ENCODE data around the gene CFAP157. TPM values are rescaled to one million over a fixed set of nuclear protein-coding genes. Genes with fewer than 3 reads are reported as not detected.

CFAP157 gene
- total RNA-seq, 1 donor from 2014 or later, result 1.3 TPM

- no peak for DNase-seq (ENCODE audit: low spot score, unreplicated experiment)
- Mint-ChIP-seq H3K27me3 (no peaks in the 10 kb centered on the region), H3K4me3 (ENCODE audit: low read depth) (no peak overlapping the region), H3K27ac (no peak overlapping the region), H3K4me1 (ENCODE audit: low read depth) (no peaks in the 10 kb centered on the region), H3K9me3 (ENCODE audit: low read depth) (no peaks in the 10 kb centered on the region), H3K36me3 (ENCODE audit: insufficient read depth) (peaks cover 2% of the 10 kb centered on the region)
- TF ChIP-seq CTCF (IDR thresholded peaks at IDR 0.05; ENCODE audit: unreplicated experiment), result no peak
Measured at GRCh38 chr9:127679506-127679905, 27.3 kb upstream of the CFAP157 start.

GRCh38 chr9:127680226-127680625 lies 26.6 kb upstream of the CFAP157 start:
- TF ChIP-seq CTCF (IDR thresholded peaks at IDR 0.05; ENCODE audit: unreplicated experiment), result no peak
- DNase-seq (ENCODE audit: low spot score, unreplicated experiment), result no peak
- Mint-ChIP-seq H3K36me3 (ENCODE audit: insufficient read depth) (peaks cover 2% of the 10 kb centered on the region), H3K4me1 (ENCODE audit: low read depth) (no peaks in the 10 kb centered on the region), H3K9me3 (ENCODE audit: low read depth) (no peaks in the 10 kb centered on the region), H3K27ac (no peak overlapping the region), H3K27me3 (no peaks in the 10 kb centered on the region), H3K4me3 (ENCODE audit: low read depth) (no peak overlapping the region)

- no peak for TF ChIP-seq CTCF (IDR thresholded peaks at IDR 0.05; ENCODE audit: unreplicated experiment)
- Mint-ChIP-seq H3K27me3 (no peaks in the 10 kb centered on the region), H3K27ac (no peak overlapping the region), H3K36me3 (ENCODE audit: insufficient read depth) (peaks cover 2% of the 10 kb centered on the region), H3K4me1 (ENCODE audit: low read depth) (no peaks in the 10 kb centered on the region), H3K9me3 (ENCODE audit: low read depth) (no peaks in the 10 kb centered on the region), H3K4me3 (ENCODE audit: low read depth) (no peak overlapping the region)
- no peak for DNase-seq (ENCODE audit: low spot score, unreplicated experiment)
Measured at GRCh38 chr9:127680846-127681245, 25.9 kb upstream of the CFAP157 start.

- DNase-seq (ENCODE audit: low spot score, unreplicated experiment), result no peak
- H3K27ac Mint-ChIP-seq, result no peak overlapping the region
- no peak overlapping the region for H3K4me3 Mint-ChIP-seq (ENCODE audit: low read depth)
- H3K27me3 Mint-ChIP-seq, result no peaks in the 10 kb centered on the region
- no peak for TF ChIP-seq CTCF (IDR thresholded peaks at IDR 0.05; ENCODE audit: unreplicated experiment)
- no peaks in the 10 kb centered on the region for H3K9me3 Mint-ChIP-seq (ENCODE audit: low read depth)
- H3K4me1 Mint-ChIP-seq (ENCODE audit: low read depth), result no peaks in the 10 kb centered on the region
- peaks cover 2% of the 10 kb centered on the region for H3K36me3 Mint-ChIP-seq (ENCODE audit: insufficient read depth)
Measured at GRCh38 chr9:127682351-127683136, 24.2 kb upstream of the CFAP157 start.

DNA sequence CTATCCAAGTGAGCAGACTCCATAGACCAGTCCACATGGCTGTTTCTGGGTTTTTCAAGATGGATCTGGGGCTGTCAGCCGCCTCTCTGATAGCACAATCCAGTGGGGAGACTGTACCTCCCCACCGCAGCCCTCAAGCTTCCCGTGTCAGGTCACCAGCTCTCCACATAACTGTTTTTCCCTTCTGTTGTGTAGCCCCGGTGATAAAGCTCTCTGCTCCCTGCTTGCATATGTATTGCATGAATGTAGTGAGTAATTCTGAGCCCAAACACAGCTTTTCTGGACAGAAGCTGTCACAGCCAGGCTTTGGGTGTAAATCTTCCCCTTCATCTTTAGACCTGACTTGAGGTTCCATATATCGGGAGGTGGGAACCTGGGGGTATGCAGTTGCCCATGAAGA lies 23.1 kb upstream of the CFAP157 start:
- no peak overlapping the region for H3K4me3 Mint-ChIP-seq (ENCODE audit: low read depth)
- DNase-seq (ENCODE audit: low spot score, unreplicated experiment), result no peak
- no peaks in the 10 kb centered on the region for H3K4me1 Mint-ChIP-seq (ENCODE audit: low read depth)
- no peaks in the 10 kb centered on the region for H3K9me3 Mint-ChIP-seq (ENCODE audit: low read depth)
- TF ChIP-seq CTCF (IDR thresholded peaks at IDR 0.05; ENCODE audit: unreplicated experiment), result no peak
- no peaks in the 10 kb centered on the region for H3K27me3 Mint-ChIP-seq
- H3K36me3 Mint-ChIP-seq (ENCODE audit: insufficient read depth), result peaks cover under 1% of the 10 kb centered on the region
- H3K27ac Mint-ChIP-seq, result no peak overlapping the region

Data from progenitor cell of endocrine pancreas (in vitro differentiated cells).